ENCODE data around the gene SLC22A2.

Gene SLC22A2

GRCh38 chr6:160203522-160203921 is 55.1 kb downstream of the SLC22A2 start:
- no peak overlapping the region for H3K4me3 ChIP-seq (ENCODE audit: low read length, poor library complexity, severe bottlenecking)
- no peaks in the 10 kb centered on the region for H3K4me1 ChIP-seq (ENCODE audit: insufficient read depth, low read length, poor library complexity, severe bottlenecking)
- no peak overlapping the region for H3K4me2 ChIP-seq (ENCODE audit: low read depth, low read length, poor library complexity, severe bottlenecking)
- H3K9me2 ChIP-seq (replicated peaks; ENCODE audit: low read depth, low read length) = no peaks in the 10 kb centered on the region
- H3F3A ChIP-seq (ENCODE audit: low read depth) = no peaks in the 10 kb centered on the region
- no peaks in the 10 kb centered on the region for H3K79me2 ChIP-seq (ENCODE audit: insufficient read depth, low read length)
- H3K36me3 ChIP-seq (ENCODE audit: insufficient read depth, low read length) = no peaks in the 10 kb centered on the region
- TF ChIP-seq EZH2phosphoT487 (IDR thresholded peaks at IDR 0.05; ENCODE audit: borderline replicate concordance) = no peak
- TF ChIP-seq, protein P1, sequence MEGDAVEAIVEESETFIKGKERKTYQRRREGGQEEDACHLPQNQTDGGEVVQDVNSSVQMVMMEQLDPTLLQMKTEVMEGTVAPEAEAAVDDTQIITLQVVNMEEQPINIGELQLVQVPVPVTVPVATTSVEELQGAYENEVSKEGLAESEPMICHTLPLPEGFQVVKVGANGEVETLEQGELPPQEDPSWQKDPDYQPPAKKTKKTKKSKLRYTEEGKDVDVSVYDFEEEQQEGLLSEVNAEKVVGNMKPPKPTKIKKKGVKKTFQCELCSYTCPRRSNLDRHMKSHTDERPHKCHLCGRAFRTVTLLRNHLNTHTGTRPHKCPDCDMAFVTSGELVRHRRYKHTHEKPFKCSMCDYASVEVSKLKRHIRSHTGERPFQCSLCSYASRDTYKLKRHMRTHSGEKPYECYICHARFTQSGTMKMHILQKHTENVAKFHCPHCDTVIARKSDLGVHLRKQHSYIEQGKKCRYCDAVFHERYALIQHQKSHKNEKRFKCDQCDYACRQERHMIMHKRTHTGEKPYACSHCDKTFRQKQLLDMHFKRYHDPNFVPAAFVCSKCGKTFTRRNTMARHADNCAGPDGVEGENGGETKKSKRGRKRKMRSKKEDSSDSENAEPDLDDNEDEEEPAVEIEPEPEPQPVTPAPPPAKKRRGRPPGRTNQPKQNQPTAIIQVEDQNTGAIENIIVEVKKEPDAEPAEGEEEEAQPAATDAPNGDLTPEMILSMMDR (conservative IDR thresholded peaks at IDR 0.05; ENCODE audit: low read length) = no peak
- H4K20me1 ChIP-seq (ENCODE audit: insufficient read depth, low read length, poor library complexity, severe bottlenecking) = no peaks in the 10 kb centered on the region
- H3K9ac ChIP-seq (ENCODE audit: low read depth, low read length, poor library complexity, severe bottlenecking) = no peak overlapping the region
- H3K9me3 ChIP-seq (ENCODE audit: insufficient read depth, low read depth, low read length) = no peaks in the 10 kb centered on the region; the same call in 1 of the 2 replicates
- H3K27me3 ChIP-seq (ENCODE audit: insufficient read depth, low read length, poor library complexity, severe bottlenecking) = no peaks in the 10 kb centered on the region
- no peak overlapping the region for H2AFZ ChIP-seq (ENCODE audit: low read length)

DNA sequence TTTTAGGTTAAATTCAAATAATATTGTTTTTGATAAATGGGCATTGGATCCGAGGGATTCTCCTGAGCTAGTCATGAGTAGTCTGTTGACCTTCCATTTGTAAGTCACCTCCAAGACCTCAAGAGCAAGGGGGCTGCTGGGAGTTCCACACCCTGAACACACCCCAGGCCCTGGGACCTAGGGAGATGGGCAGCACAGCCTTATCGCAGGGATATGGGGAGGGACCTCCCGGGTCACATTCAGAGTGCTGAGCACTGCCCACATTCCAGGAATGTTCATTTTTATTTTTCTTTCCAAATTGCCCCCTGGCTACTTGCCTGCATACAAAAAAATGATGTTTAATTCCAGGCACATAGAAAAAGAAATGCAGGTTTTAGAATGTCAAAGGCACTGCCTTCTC is 55.5 kb downstream of the SLC22A2 start:
- no peak overlapping the region for H3K4me2 ChIP-seq (ENCODE audit: low read depth, low read length, poor library complexity, severe bottlenecking)
- no peak overlapping the region for H3K9ac ChIP-seq (ENCODE audit: low read depth, low read length, poor library complexity, severe bottlenecking)
- H3K9me3 ChIP-seq (ENCODE audit: insufficient read depth, low read depth, low read length) = no peaks in the 10 kb centered on the region; the same call in 1 of the 2 replicates
- no peaks in the 10 kb centered on the region for H3K9me2 ChIP-seq (replicated peaks; ENCODE audit: low read depth, low read length)
- no peaks in the 10 kb centered on the region for H3K36me3 ChIP-seq (ENCODE audit: insufficient read depth, low read length)
- H3K79me2 ChIP-seq (ENCODE audit: insufficient read depth, low read length) = no peaks in the 10 kb centered on the region
- H4K20me1 ChIP-seq (ENCODE audit: insufficient read depth, low read length, poor library complexity, severe bottlenecking) = no peaks in the 10 kb centered on the region
- TF ChIP-seq, protein P1 (conservative IDR thresholded peaks at IDR 0.05; ENCODE audit: low read length) = no peak
- TF ChIP-seq EZH2phosphoT487 (IDR thresholded peaks at IDR 0.05; ENCODE audit: borderline replicate concordance) = no peak
- no peak overlapping the region for H2AFZ ChIP-seq (ENCODE audit: low read length)
- no peak overlapping the region for H3K4me3 ChIP-seq (ENCODE audit: low read length, poor library complexity, severe bottlenecking)
- no peaks in the 10 kb centered on the region for H3F3A ChIP-seq (ENCODE audit: low read depth)
- no peaks in the 10 kb centered on the region for H3K4me1 ChIP-seq (ENCODE audit: insufficient read depth, low read length, poor library complexity, severe bottlenecking)
- H3K27me3 ChIP-seq (ENCODE audit: insufficient read depth, low read length, poor library complexity, severe bottlenecking) = no peaks in the 10 kb centered on the region

DNA sequence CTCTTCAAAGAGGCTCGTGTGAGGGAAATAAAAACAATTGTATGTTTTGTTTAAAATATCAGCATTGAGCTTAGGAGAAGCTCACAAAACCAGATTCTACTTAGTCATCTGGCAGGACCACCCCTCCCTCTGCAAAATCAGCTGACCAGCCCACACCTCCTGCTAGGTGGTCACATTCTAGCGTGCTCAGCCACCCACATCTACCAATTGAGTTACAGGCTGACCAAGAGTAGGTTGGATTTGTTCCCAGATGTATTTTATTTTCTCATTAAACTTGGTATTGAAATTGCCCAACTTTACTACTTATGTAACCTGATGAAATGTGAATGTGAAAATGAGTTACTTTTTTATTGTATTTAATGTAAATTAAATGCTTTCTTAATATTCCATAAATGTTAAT is 56.2 kb downstream of the SLC22A2 start:
- H3K79me2 ChIP-seq (ENCODE audit: insufficient read depth, low read length) = no peaks in the 10 kb centered on the region
- no peak for TF ChIP-seq EZH2phosphoT487 (IDR thresholded peaks at IDR 0.05; ENCODE audit: borderline replicate concordance)
- TF ChIP-seq, protein P1 (conservative IDR thresholded peaks at IDR 0.05; ENCODE audit: low read length) = no peak
- H4K20me1 ChIP-seq (ENCODE audit: insufficient read depth, low read length, poor library complexity, severe bottlenecking) = no peaks in the 10 kb centered on the region
- no peaks in the 10 kb centered on the region for H3F3A ChIP-seq (ENCODE audit: low read depth)
- no peak overlapping the region for H3K4me2 ChIP-seq (ENCODE audit: low read depth, low read length, poor library complexity, severe bottlenecking)
- no peaks in the 10 kb centered on the region for H3K36me3 ChIP-seq (ENCODE audit: insufficient read depth, low read length)
- H3K4me3 ChIP-seq (ENCODE audit: low read length, poor library complexity, severe bottlenecking) = no peak overlapping the region
- H2AFZ ChIP-seq (ENCODE audit: low read length) = no peak overlapping the region
- H3K27me3 ChIP-seq (ENCODE audit: insufficient read depth, low read length, poor library complexity, severe bottlenecking) = no peaks in the 10 kb centered on the region
- no peaks in the 10 kb centered on the region for H3K4me1 ChIP-seq (ENCODE audit: insufficient read depth, low read length, poor library complexity, severe bottlenecking)
- H3K9me3 ChIP-seq (ENCODE audit: insufficient read depth, low read depth, low read length) = no peaks in the 10 kb centered on the region; the same call in 1 of the 2 replicates
- H3K9me2 ChIP-seq (replicated peaks; ENCODE audit: low read depth, low read length) = no peaks in the 10 kb centered on the region
- no peak overlapping the region for H3K9ac ChIP-seq (ENCODE audit: low read depth, low read length, poor library complexity, severe bottlenecking)

All from Loucy (cell line).